Neural cell (in vitro differentiated cells): ENCODE data around the gene BCKDHB.

Experiments used
- CTCF ChIP-seq: fragments of 450-650 bp; IDR thresholded peaks from 2 replicates; pipeline ENCODE4 v1.5.1; 2014; ENCODE audit warnings: antibody characterized with exemption, mild to moderate bottlenecking, moderate library complexity; ENCODE audit not compliant: poor library complexity, severe bottlenecking
- EP300 ChIP-seq: fragments of 450-650 bp; conservative IDR thresholded peaks from 2 replicates; pipeline ENCODE4 v1.6.1; 2014; ENCODE audit warnings: antibody characterized with exemption, mild to moderate bottlenecking, moderate library complexity; ENCODE audit not compliant: poor library complexity, severe bottlenecking
- EZH2 ChIP-seq: fragments of 200-600, 300-800 bp; shearing (Covaris generic), sonication (generic); IDR thresholded peaks from 2 replicates; pipeline ENCODE4 v1.6.1; 2014; ENCODE audit warnings: antibody characterized with exemption, low read length, borderline replicate concordance, mild to moderate bottlenecking; ENCODE audit not compliant: insufficient read depth, poor library complexity, severe bottlenecking
- MXI1 ChIP-seq: fragments of 450-650 bp; conservative IDR thresholded peaks from 2 replicates; pipeline ENCODE4 v1.6.1; 2014; ENCODE audit warnings: antibody characterized with exemption, mild to moderate bottlenecking; ENCODE audit not compliant: poor library complexity, severe bottlenecking
- POLR2AphosphoS5 ChIP-seq: IDR thresholded peaks from 2 replicates; pipeline ENCODE4 v1.6.1; 2012
- RAD21 ChIP-seq: fragments of 450-650 bp; conservative IDR thresholded peaks from 2 replicates; pipeline ENCODE4 v1.6.1; 2014; ENCODE audit warnings: antibody characterized with exemption, mild to moderate bottlenecking, moderate library complexity
- TAF1 ChIP-seq: IDR thresholded peaks from 2 replicates; pipeline ENCODE4 v1.6.1; 2012; ENCODE audit warnings: low read depth

GRCh38 chr6:80179695-80180094, 73.2 kb downstream of the BCKDHB start:
- no peak for TF ChIP-seq CTCF
- TF ChIP-seq TAF1 = no peak
- TF ChIP-seq EZH2 = no peak
- no peak for TF ChIP-seq POLR2AphosphoS5
- no peak for TF ChIP-seq EP300
- no peak for TF ChIP-seq RAD21
- no peak for TF ChIP-seq MXI1
